HFF-Myc (cell line): ENCODE results near the gene LMBRD1.

Experiments used
- DNase-seq: peaks from one replicate; pipeline ENCODE4 v3.0.0-alpha.2; 2011; ENCODE audit warnings: low read depth; ENCODE audit errors: extremely low read depth
- H3K4me3 ChIP-seq: replicated peaks from 2 replicates; pipeline ENCODE4 v1.5.1; 2011; ENCODE audit warnings: low read depth, mild to moderate bottlenecking, control low read depth, low read length
- CTCF ChIP-seq: IDR thresholded peaks from 2 replicates; pipeline ENCODE4 v1.5.1; 2012; ENCODE audit warnings: mild to moderate bottlenecking, low read depth, low read length, control low read depth; ENCODE audit errors: missing control alignments

Gene LMBRD1

GRCh38 chr6:69627625-69628024, 169.2 kb downstream of the LMBRD1 start:
- no peak for TF ChIP-seq CTCF
- DNase-seq = no peak
- H3K4me3 ChIP-seq = no peak overlapping the region

DNA sequence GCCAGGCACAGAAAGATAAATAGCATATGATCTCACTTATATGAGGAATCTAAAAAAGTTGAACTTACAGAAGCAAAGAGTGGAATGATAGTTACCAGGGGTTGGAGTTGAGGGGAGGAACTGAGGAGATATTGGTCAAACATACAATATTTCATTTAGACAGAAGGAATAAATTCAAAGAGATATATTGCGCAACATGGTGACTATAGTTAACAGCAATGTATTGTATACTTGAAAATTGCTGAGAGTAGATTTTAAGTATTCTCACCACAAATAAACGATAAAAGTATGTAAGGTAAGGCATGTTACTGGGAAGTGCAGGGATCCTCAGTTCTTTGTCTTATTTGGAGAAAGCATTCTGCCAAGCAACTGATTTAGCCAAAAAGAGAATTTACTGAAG, 171.9 kb downstream of the LMBRD1 start:
- no peak for DNase-seq
- TF ChIP-seq CTCF = no peak
- no peak overlapping the region for H3K4me3 ChIP-seq
